ACC112 (cell line): ENCODE data around the gene ZFAND2A.
"Not testable (repeated sequence)": the region's sequence is repeated elsewhere in the genome, so short reads cannot be mapped to it uniquely, and the experiment has no call there.

Source experiments
- H2AFZ ChIP-seq: fragments of 200-600 bp; sonication (generic); one replicate; pipeline ENCODE4 v1.6.0; 2017; ENCODE audit warnings: antibody characterized with exemption, low read length; ENCODE audit not compliant: unreplicated experiment
- H3K27ac ChIP-seq: fragments of 200-600 bp; sonication (generic); 2 replicates; pipeline ENCODE4 v1.5.1; 2014; ENCODE audit warnings: low read depth, mild to moderate bottlenecking, antibody characterized with exemption, low read length, moderate library complexity
- H3K27me3 ChIP-seq: fragments of 200-600 bp; sonication (generic); 2 replicates; pipeline ENCODE4 v1.6.1; 2014; ENCODE audit warnings: mild to moderate bottlenecking, antibody characterized with exemption, low read length, moderate library complexity, mixed read lengths; ENCODE audit not compliant: insufficient read depth
- H3K36me3 ChIP-seq: fragments of 200-600 bp; sonication (generic); 2 replicates; pipeline ENCODE4 v1.6.1; 2016; ENCODE audit warnings: mild to moderate bottlenecking, antibody characterized with exemption, low read length, moderate library complexity, mixed read lengths; ENCODE audit not compliant: insufficient read depth
- H3K4me1 ChIP-seq: fragments of 200-600 bp; sonication (generic); one replicate; pipeline ENCODE4 v1.6.1; 2016; ENCODE audit warnings: low read length, mixed read lengths; ENCODE audit not compliant: insufficient read depth, unreplicated experiment, control insufficient read depth
- H3K4me3 ChIP-seq: fragments of 200-600 bp; sonication (generic); 2 replicates; pipeline ENCODE4 v1.5.1; 2014; ENCODE audit warnings: mild to moderate bottlenecking, low read depth, low read length
- H3K79me2 ChIP-seq: fragments of 200-600 bp; sonication (generic); one replicate; pipeline ENCODE4 v1.6.0; 2016; ENCODE audit warnings: low read length; ENCODE audit not compliant: control insufficient read depth, unreplicated experiment, insufficient read depth

The ZFAND2A gene

DNA sequence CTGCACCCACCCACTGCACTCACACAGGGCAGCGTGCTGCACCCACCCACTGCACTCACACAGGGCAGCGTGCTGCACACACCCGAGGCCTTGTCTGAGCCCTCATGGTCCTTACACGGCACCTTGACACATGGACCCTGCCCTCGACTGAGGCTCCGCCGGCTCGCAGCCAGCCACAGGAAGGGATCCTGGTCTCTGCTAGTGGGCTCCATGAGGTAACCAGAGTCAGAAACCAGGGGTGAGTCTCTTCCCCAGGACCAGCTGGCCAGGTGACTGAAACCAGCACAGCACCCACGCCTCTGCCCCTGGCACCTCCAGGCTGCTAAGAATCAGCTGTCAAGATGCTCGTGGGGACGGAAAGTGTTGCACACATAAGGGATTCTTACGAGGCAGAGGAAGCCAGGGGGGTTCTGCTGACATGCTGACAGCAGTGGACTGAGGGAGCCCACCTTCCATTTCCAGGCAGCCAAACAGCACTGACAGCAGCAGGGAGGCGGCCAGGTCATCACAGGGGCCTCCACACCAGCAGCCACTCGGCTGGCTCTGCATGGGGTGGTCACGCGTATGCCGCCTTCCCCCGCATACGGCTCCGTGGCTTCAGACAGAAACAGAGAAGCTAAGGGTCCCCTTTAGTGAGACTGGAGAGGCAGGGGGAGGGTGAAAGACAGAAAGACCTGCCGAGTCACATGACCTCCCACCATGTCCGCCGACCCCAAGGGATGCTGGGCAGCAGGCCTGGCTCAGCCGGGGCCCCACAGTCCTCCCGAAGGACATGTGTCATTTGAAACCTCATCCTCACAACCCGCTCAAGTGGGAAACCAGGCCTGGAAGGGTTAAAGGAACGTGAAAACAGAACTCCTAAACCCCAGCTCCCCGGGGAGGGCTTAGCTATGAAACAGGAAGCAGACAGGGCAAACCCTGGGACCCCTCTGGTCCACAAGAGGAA is 37.8 kb downstream of the ZFAND2A start:
- Histone ChIP-seq H3K79me2 (peaks cover 10% of the 10 kb centered on the region), H3K4me1 (peaks cover 20% of the 10 kb centered on the region)

DNA sequence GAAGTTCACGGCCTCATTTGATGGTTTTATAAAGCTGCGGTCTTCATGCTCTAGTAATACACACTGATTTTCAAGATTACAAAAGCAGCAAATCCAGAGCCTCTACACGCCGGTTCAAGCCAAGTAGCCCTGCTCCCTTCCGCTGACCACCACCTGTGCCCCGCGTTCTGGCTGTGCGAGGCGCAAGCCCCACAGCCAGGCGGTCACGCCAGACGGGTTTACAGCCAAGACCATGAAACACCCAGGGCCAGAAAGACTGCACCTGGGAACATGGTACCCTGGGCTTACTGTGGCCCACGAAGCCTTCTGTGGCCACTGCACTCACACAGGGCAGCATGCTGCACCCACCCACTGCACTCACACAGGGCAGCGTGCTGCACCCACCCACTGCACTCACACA is 38.5 kb downstream of the ZFAND2A start:
- Histone ChIP-seq H2AFZ (no peak overlapping the region), H3K4me1 (peaks cover 20% of the 10 kb centered on the region), H3K4me3 (no peak overlapping the region), H3K27me3 (no peaks in the 10 kb centered on the region), H3K79me2 (peaks cover 10% of the 10 kb centered on the region), H3K27ac (no peak overlapping the region), H3K36me3 (no peaks in the 10 kb centered on the region)

More for the DNA sequence above, 37.8 kb downstream of the ZFAND2A start:
- Histone ChIP-seq H3K36me3 (no peaks in the 10 kb centered on the region), H3K4me3 (no peak overlapping the region), H3K27ac (no peak overlapping the region), H3K27me3 (no peaks in the 10 kb centered on the region), H2AFZ (no peak overlapping the region)

DNA sequence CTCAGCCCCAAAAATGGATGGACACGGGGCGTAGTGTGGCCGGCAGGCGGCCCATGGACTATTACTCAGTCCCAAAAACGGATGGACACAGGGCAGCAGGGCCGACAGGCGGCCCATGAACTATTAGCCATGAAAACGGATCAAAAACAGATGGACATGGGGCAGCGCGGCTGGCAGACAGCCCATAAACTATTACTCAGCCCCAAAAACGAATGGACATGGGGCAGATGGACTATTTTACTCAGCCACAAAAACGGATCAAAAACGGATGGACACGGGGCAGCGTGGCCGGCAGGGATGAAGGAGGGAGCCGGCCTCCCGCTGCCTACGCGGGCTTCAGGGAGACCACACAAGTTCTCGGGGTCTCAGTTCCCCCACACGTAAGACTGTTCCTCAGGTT is 39.2 kb downstream of the ZFAND2A start:
- peaks cover 10% of the 10 kb centered on the region for H3K79me2 ChIP-seq
- H3K4me3 ChIP-seq: no peak overlapping the region
- H3K4me1 ChIP-seq: peaks cover 20% of the 10 kb centered on the region
- H2AFZ ChIP-seq: no peak overlapping the region
- no peak overlapping the region for H3K27ac ChIP-seq
- H3K36me3 ChIP-seq: no peaks in the 10 kb centered on the region
- H3K27me3 ChIP-seq: no peaks in the 10 kb centered on the region

DNA sequence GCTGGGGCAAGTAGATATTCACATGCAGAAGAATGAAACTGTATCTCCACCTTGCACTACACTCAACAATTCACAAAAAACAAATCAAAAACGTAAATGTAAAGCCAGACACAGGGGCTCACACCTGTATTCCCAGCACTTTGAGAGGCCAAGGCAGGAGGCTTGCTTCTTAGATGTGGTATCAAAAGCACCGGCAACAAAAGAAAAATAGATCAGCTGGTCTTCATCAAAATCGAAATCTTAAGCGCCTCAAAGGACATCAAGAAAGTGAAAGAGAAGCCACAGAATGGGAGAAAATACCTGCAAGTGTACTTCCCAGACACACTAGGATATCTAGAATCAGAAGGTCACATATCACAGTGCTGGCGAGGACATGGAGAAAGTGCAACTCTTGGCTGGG is 40.8 kb downstream of the ZFAND2A start:
- H3K4me3 ChIP-seq: no peak overlapping the region
- H3K27me3 ChIP-seq: no peaks in the 10 kb centered on the region
- H3K36me3 ChIP-seq: no peaks in the 10 kb centered on the region
- peaks cover 12% of the 10 kb centered on the region for H3K79me2 ChIP-seq
- peaks cover 10% of the 10 kb centered on the region for H3K4me1 ChIP-seq
- no peak overlapping the region for H3K27ac ChIP-seq
- H2AFZ ChIP-seq: no peak overlapping the region

DNA sequence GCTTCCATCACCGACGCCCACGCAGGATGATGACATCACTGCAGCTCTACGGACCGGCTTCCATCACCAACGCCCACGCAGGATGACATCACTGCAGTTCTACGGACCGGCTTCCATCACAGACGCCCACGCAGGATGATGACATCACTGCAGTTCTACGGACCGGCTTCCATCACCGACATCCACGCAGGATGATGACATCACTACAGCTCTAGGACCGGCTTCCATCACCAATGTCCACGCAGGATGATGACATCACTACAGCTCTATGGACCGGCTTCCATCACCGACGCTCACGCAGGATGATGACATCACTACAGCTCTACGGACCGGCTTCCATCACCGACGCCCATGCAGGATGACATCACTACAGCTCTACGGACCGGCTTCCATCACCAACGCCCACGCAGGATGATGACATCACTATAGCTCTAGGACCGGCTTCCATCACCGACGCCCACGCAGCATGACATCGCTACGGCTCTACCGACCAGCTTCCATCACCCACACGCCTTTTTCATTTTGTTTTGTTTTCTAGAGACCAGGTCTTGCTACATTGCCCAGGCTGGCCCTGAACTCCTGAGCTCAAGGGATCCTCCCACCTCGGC is 42.6 kb downstream of the ZFAND2A start:
- Histone ChIP-seq H2AFZ (no peak overlapping the region), H3K27me3 (no peaks in the 10 kb centered on the region), H3K27ac (no peak overlapping the region), H3K36me3 (no peaks in the 10 kb centered on the region), H3K4me3 (no peak overlapping the region), H3K4me1 (no peaks in the 10 kb centered on the region), H3K79me2 (peaks cover 6% of the 10 kb centered on the region)

DNA sequence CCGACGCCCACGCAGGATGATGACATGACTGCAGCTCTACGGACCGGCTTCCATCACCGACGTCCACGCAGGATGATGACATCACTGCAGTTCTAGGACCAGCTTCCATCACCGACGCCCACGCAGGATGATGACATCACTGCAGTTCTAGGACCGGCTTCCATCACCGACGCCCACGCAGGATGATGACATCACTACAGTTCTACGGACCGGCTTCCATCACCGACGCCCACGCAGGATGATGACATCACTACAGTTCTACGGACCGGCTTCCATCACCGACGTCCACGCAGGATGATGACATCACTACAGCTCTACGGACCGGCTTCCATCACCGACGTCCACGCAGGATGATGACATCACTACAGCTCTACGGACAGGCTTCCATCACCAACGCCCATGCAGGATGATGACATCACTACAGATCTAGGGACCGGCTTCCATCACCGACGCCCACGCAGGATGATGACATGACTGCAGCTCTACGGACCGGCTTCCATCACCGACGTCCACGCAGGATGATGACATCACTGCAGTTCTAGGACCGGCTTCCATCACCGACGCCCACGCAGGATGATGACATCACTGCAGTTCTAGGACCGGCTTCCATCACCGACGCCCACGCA is 43.5 kb downstream of the ZFAND2A start:
- H3K4me3 ChIP-seq, H3K27me3 ChIP-seq, H3K79me2 ChIP-seq, H3K27ac ChIP-seq, H3K36me3 ChIP-seq, H2AFZ ChIP-seq, H3K4me1 ChIP-seq: not testable (repeated sequence)

DNA sequence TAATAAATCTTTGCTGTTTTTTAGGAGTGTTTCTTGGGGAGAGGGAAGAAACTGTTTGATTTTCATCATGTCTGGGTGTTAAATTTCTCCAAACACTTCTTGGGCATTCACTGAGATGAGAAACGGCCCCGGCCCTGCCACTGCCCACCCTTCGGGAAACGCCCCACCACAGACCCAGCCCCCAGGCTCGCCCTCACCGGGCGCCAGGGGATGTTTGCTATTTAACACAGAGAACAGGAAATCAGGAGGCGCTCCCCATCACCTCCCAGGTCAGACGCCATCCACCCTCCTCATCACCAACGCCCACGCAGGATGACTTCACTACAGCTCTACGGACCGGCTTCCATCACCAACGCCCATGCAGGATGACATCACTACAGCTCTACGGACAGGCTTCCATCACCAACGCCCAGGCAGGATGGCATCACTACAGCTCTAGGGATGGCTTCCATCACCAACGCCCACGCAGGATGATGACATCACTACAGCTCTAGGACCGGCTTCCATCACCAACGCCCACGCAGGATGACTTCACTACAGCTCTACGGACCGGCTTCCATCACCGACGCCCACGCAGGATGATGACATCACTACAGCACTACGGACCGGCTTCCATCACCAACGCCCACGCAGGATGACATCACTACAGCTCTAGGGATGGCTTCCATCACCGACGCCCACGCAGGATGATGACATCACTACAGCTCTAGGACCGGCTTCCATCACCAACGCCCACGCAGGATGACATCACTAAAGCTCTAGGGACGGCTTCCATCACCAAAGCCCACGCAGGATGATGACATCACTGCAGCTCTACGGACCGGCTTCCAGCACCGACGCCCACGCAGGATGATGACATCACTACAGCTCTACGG is 44.6 kb downstream of the ZFAND2A start:
- H2AFZ ChIP-seq, H3K27me3 ChIP-seq, H3K79me2 ChIP-seq, H3K36me3 ChIP-seq, H3K27ac ChIP-seq, H3K4me1 ChIP-seq, H3K4me3 ChIP-seq: not testable (repeated sequence)

DNA sequence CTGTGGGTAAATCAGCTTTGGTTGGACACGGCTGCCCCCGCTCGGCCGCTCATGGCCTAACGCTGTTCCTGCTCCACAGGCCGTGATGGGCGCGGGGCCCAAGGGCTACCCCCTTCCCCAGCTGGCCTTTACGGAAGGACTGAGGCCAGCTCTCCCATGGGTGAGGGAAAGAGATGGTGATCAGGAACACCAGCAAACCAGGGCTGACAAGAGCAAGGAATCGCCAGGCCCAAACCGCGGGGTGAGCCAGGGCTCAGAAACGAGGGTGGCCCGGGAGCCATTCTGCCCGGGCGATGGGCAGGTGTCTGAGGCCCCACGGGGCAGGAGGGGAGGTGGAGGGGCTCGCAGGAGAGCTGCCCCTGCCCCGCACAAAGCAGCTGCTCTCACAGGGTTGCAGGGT is 45.5 kb downstream of the ZFAND2A start:
- no peak overlapping the region for H3K4me3 ChIP-seq
- no peak overlapping the region for H3K27ac ChIP-seq
- no peaks in the 10 kb centered on the region for H3K4me1 ChIP-seq
- H3K79me2 ChIP-seq: peaks cover 2% of the 10 kb centered on the region
- H2AFZ ChIP-seq: no peak overlapping the region
- H3K27me3 ChIP-seq: no peaks in the 10 kb centered on the region
- H3K36me3 ChIP-seq: no peaks in the 10 kb centered on the region

DNA sequence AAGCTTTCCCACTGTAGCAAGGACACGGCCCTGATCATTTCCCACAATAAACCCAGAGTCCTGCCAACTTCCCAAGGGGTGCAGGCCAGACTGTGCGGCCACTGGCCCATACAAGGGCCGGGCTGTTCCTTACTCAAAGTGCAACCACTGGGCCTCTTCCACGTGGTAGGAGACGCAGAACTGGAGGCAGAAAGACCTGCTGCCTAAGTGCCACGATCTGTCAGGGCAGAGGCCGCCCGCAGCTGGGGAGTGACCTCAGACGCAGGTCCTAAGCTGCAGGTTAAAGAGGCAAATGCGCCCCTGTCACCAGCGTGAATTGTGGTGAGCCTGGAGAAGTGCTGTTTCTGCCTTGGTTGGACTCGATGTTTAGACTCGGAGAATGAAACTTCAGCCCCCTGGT is 45.9 kb downstream of the ZFAND2A start:
- no peak overlapping the region for H3K4me3 ChIP-seq
- H3K4me1 ChIP-seq: no peaks in the 10 kb centered on the region
- no peak overlapping the region for H2AFZ ChIP-seq
- no peaks in the 10 kb centered on the region for H3K36me3 ChIP-seq
- H3K79me2 ChIP-seq: peaks cover 2% of the 10 kb centered on the region
- H3K27ac ChIP-seq: no peak overlapping the region
- H3K27me3 ChIP-seq: no peaks in the 10 kb centered on the region

DNA sequence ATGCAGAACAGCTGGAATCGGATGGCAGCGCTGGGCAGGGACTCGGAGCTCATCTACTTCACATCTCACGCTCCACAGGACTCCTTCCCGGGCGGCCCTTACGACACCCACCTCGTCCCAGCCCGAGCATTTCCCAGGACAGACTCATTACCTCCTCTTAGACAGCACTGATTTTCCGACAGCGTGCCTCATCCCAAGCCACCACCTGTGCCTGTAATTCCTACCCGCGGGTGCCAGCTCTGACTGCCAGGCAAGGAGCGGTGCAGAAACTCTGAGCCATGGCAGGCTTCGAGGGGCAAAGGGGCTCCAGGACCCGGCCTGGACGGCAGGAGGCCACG is 46.5 kb downstream of the ZFAND2A start:
- Histone ChIP-seq H3K4me1 (no peaks in the 10 kb centered on the region), H3K4me3 (no peak overlapping the region), H3K27me3 (no peaks in the 10 kb centered on the region), H3K36me3 (no peaks in the 10 kb centered on the region), H3K27ac (no peak overlapping the region), H3K79me2 (peaks cover 2% of the 10 kb centered on the region), H2AFZ (no peak overlapping the region)
